ENCODE results near the gene ARMH1.

Gene ARMH1

GRCh38 chr1:44631647-44632539, 42.6 kb upstream of the ARMH1 start:
- peak; percentile 91 for DNase-seq (ENCODE audit: extremely low spot score)
- ChIA-PET POLR2A (interaction anchor here (0.6 to 4.5 kb wide), 25 partner anchors 10 to 783 kb away, joined by 3 to 111 read pairs (median 5); partner anchors contain the start of genes ARMH1, BTBD19, CCDC24 and DYNLT4), CTCF (interaction anchor here (0.8 to 2.3 kb wide), 5 partner anchors 20 to 584 kb away, joined by 4 to 12 read pairs (median 5); no protein-coding TSS in a partner anchor)
- peak; percentile 78 for TF ChIP-seq ARNT (IDR thresholded peaks at IDR 0.05)
- no peak for TF ChIP-seq SUZ12 (IDR thresholded peaks at IDR 0.05)
- TF ChIP-seq FOXK2 (IDR thresholded peaks at IDR 0.05), result no peak
- peak; percentile 80 for TF ChIP-seq LEF1 (IDR thresholded peaks at IDR 0.05; ENCODE audit: borderline replicate concordance)
- peak; percentile 67 for TF ChIP-seq FOXM1 (IDR thresholded peaks at IDR 0.05; ENCODE audit: borderline replicate concordance)
- TF ChIP-seq SP1 (IDR thresholded peaks at IDR 0.05), result no peak
- TF ChIP-seq PKNOX1 (IDR thresholded peaks at IDR 0.05), result no peak
- TF ChIP-seq TARDBP (IDR thresholded peaks at IDR 0.05), result no peak
- peak; percentile 39; the same call in 1 of the 2 replicates for TF ChIP-seq ELF4 (IDR thresholded peaks at IDR 0.05)
- no peak for TF ChIP-seq FOXA1 (IDR thresholded peaks at IDR 0.05)
- peak; percentile 55; the same call in 1 of the 2 replicates for TF ChIP-seq HDGF (IDR thresholded peaks at IDR 0.05; ENCODE audit: borderline replicate concordance)
- TF ChIP-seq NFRKB (IDR thresholded peaks at IDR 0.05), result no peak
- TF ChIP-seq BHLHE40 (IDR thresholded peaks at IDR 0.05; ENCODE audit: borderline replicate concordance), result no peak
- peak; percentile 64 for TF ChIP-seq L3MBTL2 (conservative IDR thresholded peaks at IDR 0.05)

- ChIA-PET POLR2A (interaction anchor here (1.0 to 4.5 kb wide), 14 partner anchors 9 to 228 kb away, joined by 3 to 111 read pairs (median 8); partner anchors contain the start of genes ARMH1, RNF220 and TMEM53), CTCF (interaction anchor here (1.0 to 2.3 kb wide), 5 partner anchors 20 to 585 kb away, joined by 5 to 12 read pairs (median 6); no protein-coding TSS in a partner anchor)
- TF ChIP-seq ARNT (IDR thresholded peaks at IDR 0.05) (no peak), NFRKB (IDR thresholded peaks at IDR 0.05) (no peak), LEF1 (IDR thresholded peaks at IDR 0.05; ENCODE audit: borderline replicate concordance) (no peak), PKNOX1 (IDR thresholded peaks at IDR 0.05) (no peak), CTBP1 (IDR thresholded peaks at IDR 0.05; ENCODE audit: borderline replicate concordance) (no peak), FOXA1 (IDR thresholded peaks at IDR 0.05) (no peak), SUZ12 (IDR thresholded peaks at IDR 0.05) (no peak), ZNF384 (IDR thresholded peaks at IDR 0.05) (no peak), TARDBP (IDR thresholded peaks at IDR 0.05) (no peak), ELF4 (IDR thresholded peaks at IDR 0.05) (no peak), SP1 (IDR thresholded peaks at IDR 0.05) (no peak), L3MBTL2 (conservative IDR thresholded peaks at IDR 0.05) (no peak), FOXM1 (IDR thresholded peaks at IDR 0.05; ENCODE audit: borderline replicate concordance) (no peak)
- DNase-seq (ENCODE audit: extremely low spot score), result no peak
Measured at GRCh38 chr1:44632598-44632997, 41.9 kb upstream of the ARMH1 start.

GRCh38 chr1:44634606-44635189, 39.8 kb upstream of the ARMH1 start:
- ChIA-PET POLR2A (interaction anchor here (1.5 to 4.5 kb wide), 5 partner anchors 7 to 87 kb away, joined by 6 to 54 read pairs (median 47); no protein-coding TSS in a partner anchor), CTCF (interaction anchor here (0.8 kb wide), 2 partner anchors 17 to 26 kb away, joined by 3 to 7 read pairs; no protein-coding TSS in a partner anchor)
- TF ChIP-seq ARNT (IDR thresholded peaks at IDR 0.05), result no peak
- no peak for DNase-seq (ENCODE audit: extremely low spot score)

DNA sequence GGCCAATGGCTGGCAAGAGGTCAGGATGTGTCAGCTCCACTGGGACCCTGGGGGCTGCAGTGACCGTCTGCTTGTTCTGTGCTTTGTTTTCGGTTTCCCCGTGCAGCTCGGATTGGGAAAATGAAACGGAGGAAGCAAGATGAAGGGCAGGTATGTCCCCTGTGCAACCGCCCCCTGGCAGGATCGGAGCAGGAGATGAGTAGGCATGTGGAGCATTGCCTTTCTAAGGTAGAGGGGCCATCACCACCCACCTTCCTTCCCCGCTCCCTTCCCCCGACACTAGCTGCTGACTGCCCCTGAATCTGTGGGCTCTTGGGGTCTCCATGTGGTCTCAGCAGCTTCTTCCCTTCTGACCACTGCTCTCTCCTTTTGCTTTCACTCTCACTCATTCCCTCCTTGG, 39.1 kb upstream of the ARMH1 start:
- POLR2A ChIA-PET, result interaction anchor here (2.3 kb wide), 1 partner anchor 17 kb away, joined by 8 read pairs; no protein-coding TSS in a partner anchor
- DNase-seq (ENCODE audit: extremely low spot score), result no peak
- no peak for TF ChIP-seq FOXK2 (IDR thresholded peaks at IDR 0.05)
- TF ChIP-seq L3MBTL2 (conservative IDR thresholded peaks at IDR 0.05), result no peak
- no peak for TF ChIP-seq BHLHE40 (IDR thresholded peaks at IDR 0.05; ENCODE audit: borderline replicate concordance)
- TF ChIP-seq FOXA1 (IDR thresholded peaks at IDR 0.05), result no peak
- no peak for TF ChIP-seq SUZ12 (IDR thresholded peaks at IDR 0.05)
- TF ChIP-seq HDGF (IDR thresholded peaks at IDR 0.05; ENCODE audit: borderline replicate concordance), result no peak
- no peak for TF ChIP-seq SP1 (IDR thresholded peaks at IDR 0.05)
- TF ChIP-seq ZNF384 (IDR thresholded peaks at IDR 0.05), result no peak
- no peak for TF ChIP-seq LEF1 (IDR thresholded peaks at IDR 0.05; ENCODE audit: borderline replicate concordance)
- TF ChIP-seq CTBP1 (IDR thresholded peaks at IDR 0.05; ENCODE audit: borderline replicate concordance), result no peak
- no peak for TF ChIP-seq NFRKB (IDR thresholded peaks at IDR 0.05)
- TF ChIP-seq ELF4 (IDR thresholded peaks at IDR 0.05), result no peak
- TF ChIP-seq TARDBP (IDR thresholded peaks at IDR 0.05), result no peak
- TF ChIP-seq ARNT (IDR thresholded peaks at IDR 0.05), result no peak
- CTCF ChIA-PET, result interaction anchor here (0.9 kb wide), 1 partner anchor 18 kb away, joined by 3 read pairs; no protein-coding TSS in a partner anchor

- CTCF ChIA-PET, result interaction anchor here (0.9 kb wide), 1 partner anchor 17 kb away, joined by 3 read pairs; no protein-coding TSS in a partner anchor
Measured at GRCh38 chr1:44636083-44636687, 38.3 kb upstream of the ARMH1 start.

More at GRCh38 chr1:44636083-44636687, 38.3 kb upstream of the ARMH1 start:
- POLR2A ChIA-PET, result interaction anchor here (1.3 to 2.3 kb wide), 2 partner anchors 11 to 16 kb away, joined by 3 to 8 read pairs; no protein-coding TSS in a partner anchor
- TF ChIP-seq CTBP1 (IDR thresholded peaks at IDR 0.05; ENCODE audit: borderline replicate concordance) (no peak), ELF4 (IDR thresholded peaks at IDR 0.05) (no peak), TARDBP (IDR thresholded peaks at IDR 0.05) (no peak), FOXM1 (IDR thresholded peaks at IDR 0.05; ENCODE audit: borderline replicate concordance) (no peak), LEF1 (IDR thresholded peaks at IDR 0.05; ENCODE audit: borderline replicate concordance) (no peak), ZNF384 (IDR thresholded peaks at IDR 0.05) (no peak), PKNOX1 (IDR thresholded peaks at IDR 0.05) (no peak), BHLHE40 (IDR thresholded peaks at IDR 0.05; ENCODE audit: borderline replicate concordance) (no peak), L3MBTL2 (conservative IDR thresholded peaks at IDR 0.05) (no peak), NFRKB (IDR thresholded peaks at IDR 0.05) (no peak), FOXK2 (IDR thresholded peaks at IDR 0.05) (no peak), SP1 (IDR thresholded peaks at IDR 0.05) (no peak), FOXA1 (IDR thresholded peaks at IDR 0.05) (no peak), HDGF (IDR thresholded peaks at IDR 0.05; ENCODE audit: borderline replicate concordance) (no peak), SUZ12 (IDR thresholded peaks at IDR 0.05) (no peak), ARNT (IDR thresholded peaks at IDR 0.05) (no peak)
- no peak for DNase-seq (ENCODE audit: extremely low spot score)

Measured in HEK293T (cell line).